SU-DHL-6 (cell line): Measurements from ENCODE around the gene IKZF2.
"Not testable (repeated sequence)": the region's sequence is repeated elsewhere in the genome, so short reads cannot be mapped to it uniquely, and the experiment has no call there.

Experiments used
- H2AFZ ChIP-seq: fragments of 200-600 bp; sonication (generic); 2 replicates; pipeline ENCODE4 v1.6.1; 2014; ENCODE audit warnings: low read depth, mild to moderate bottlenecking, moderate library complexity, mixed read lengths, antibody characterized with exemption, low read length; ENCODE audit not compliant: severe bottlenecking
- H3F3A ChIP-seq: fragments of 200-600 bp; shearing (Covaris generic); 2 replicates; pipeline ENCODE4 v1.6.0; 2016; ENCODE audit warnings: antibody characterized with exemption, mild to moderate bottlenecking; ENCODE audit not compliant: insufficient read depth
- H3K27ac ChIP-seq: fragments of 200-600 bp; sonication (generic); 2 replicates; pipeline ENCODE4 v1.5.1; 2016; ENCODE audit warnings: low read depth, mild to moderate bottlenecking, low read length, moderate library complexity, mixed read lengths
- H3K27me3 ChIP-seq: fragments of 200-600 bp; sonication (generic), shearing (Covaris generic); 2 replicates; pipeline ENCODE4 v1.6.0; 2014; ENCODE audit warnings: mild to moderate bottlenecking, low read length
- H3K36me3 ChIP-seq: fragments of 200-600 bp; sonication (generic); 2 replicates; pipeline ENCODE4 v1.6.1; 2014; ENCODE audit warnings: mild to moderate bottlenecking, low read length, mixed read lengths
- H3K4me2 ChIP-seq: fragments of 300-600, 200-600 bp; shearing (Covaris generic), sonication (generic); 2 replicates; pipeline ENCODE4 v1.6.0; 2014; ENCODE audit warnings: low read length, low read depth, mild to moderate bottlenecking; ENCODE audit not compliant: poor library complexity, severe bottlenecking
- H3K4me3 ChIP-seq: fragments of 200-600 bp; sonication (generic); 2 replicates; pipeline ENCODE4 v1.5.1; 2014; ENCODE audit warnings: antibody characterized with exemption, low read length, mild to moderate bottlenecking, mixed read lengths; ENCODE audit not compliant: insufficient read depth, poor library complexity, severe bottlenecking
- H3K79me2 ChIP-seq: fragments of 200-600 bp; sonication (generic); 2 replicates; pipeline ENCODE4 v1.6.1; 2014; ENCODE audit warnings: mild to moderate bottlenecking, low read length, moderate library complexity; ENCODE audit not compliant: insufficient read depth
- H3K9ac ChIP-seq: fragments of 200-600 bp; sonication (generic); 2 replicates; pipeline ENCODE4 v1.7.0; 2014; ENCODE audit warnings: mild to moderate bottlenecking, low read length
- H3K9me2 ChIP-seq: fragments of 200-600 bp; sonication (generic); replicated peaks from 2 replicates; pipeline ENCODE4 v1.6.1; 2014; ENCODE audit warnings: low read length; ENCODE audit not compliant: insufficient read depth
- H3K9me3 ChIP-seq: fragments of 200-600 bp; sonication (generic); 2 replicates; pipeline ENCODE4 v1.6.1; 2014; ENCODE audit warnings: low read length, mixed read lengths; ENCODE audit not compliant: insufficient read depth
- H4K20me1 ChIP-seq: fragments of 200-600 bp; sonication (generic); 2 replicates; pipeline ENCODE4 v1.6.1; 2014; ENCODE audit warnings: low read depth, mild to moderate bottlenecking, antibody characterized with exemption, low read length, moderate library complexity, mixed read lengths
- EZH2phosphoT487 ChIP-seq: fragments of 200-600 bp; sonication (generic), shearing (Covaris generic); conservative IDR thresholded peaks from 2 replicates; pipeline ENCODE4 v1.6.1; 2018; ENCODE audit warnings: mild to moderate bottlenecking, antibody characterized with exemption, low read length, moderate library complexity, mixed read lengths
- TF ChIP-seq, protein P1 (sequence below): fragments of 200-600 bp; sonication (generic); IDR thresholded peaks from one replicate; pipeline ENCODE4 v1.5.1; 2017; ENCODE audit warnings: antibody characterized with exemption, mild to moderate bottlenecking, low read length, moderate library complexity; ENCODE audit not compliant: insufficient read depth, poor library complexity, severe bottlenecking

The IKZF2 gene

GRCh38 chr2:213022987-213023386 lies 128.4 kb downstream of the IKZF2 start:
- peaks cover 28% of the 10 kb centered on the region; the same call in 1 of the 2 replicates for H3K36me3 ChIP-seq
- H3K9me3 ChIP-seq, result no peaks in the 10 kb centered on the region
- H3K79me2 ChIP-seq, result no peaks in the 10 kb centered on the region
- H3F3A ChIP-seq, result peaks cover 8% of the 10 kb centered on the region; the same call in 1 of the 2 replicates
- TF ChIP-seq, protein P1, sequence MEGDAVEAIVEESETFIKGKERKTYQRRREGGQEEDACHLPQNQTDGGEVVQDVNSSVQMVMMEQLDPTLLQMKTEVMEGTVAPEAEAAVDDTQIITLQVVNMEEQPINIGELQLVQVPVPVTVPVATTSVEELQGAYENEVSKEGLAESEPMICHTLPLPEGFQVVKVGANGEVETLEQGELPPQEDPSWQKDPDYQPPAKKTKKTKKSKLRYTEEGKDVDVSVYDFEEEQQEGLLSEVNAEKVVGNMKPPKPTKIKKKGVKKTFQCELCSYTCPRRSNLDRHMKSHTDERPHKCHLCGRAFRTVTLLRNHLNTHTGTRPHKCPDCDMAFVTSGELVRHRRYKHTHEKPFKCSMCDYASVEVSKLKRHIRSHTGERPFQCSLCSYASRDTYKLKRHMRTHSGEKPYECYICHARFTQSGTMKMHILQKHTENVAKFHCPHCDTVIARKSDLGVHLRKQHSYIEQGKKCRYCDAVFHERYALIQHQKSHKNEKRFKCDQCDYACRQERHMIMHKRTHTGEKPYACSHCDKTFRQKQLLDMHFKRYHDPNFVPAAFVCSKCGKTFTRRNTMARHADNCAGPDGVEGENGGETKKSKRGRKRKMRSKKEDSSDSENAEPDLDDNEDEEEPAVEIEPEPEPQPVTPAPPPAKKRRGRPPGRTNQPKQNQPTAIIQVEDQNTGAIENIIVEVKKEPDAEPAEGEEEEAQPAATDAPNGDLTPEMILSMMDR, result no peak
- no peak for TF ChIP-seq EZH2phosphoT487
- no peaks in the 10 kb centered on the region for H3K27me3 ChIP-seq
- no peaks in the 10 kb centered on the region for H4K20me1 ChIP-seq
- no peak overlapping the region for H3K9ac ChIP-seq
- no peak overlapping the region for H3K4me2 ChIP-seq
- no peak overlapping the region; the same call in 1 of the 2 replicates for H3K27ac ChIP-seq
- no peak overlapping the region for H2AFZ ChIP-seq
- no peak overlapping the region for H3K4me3 ChIP-seq
- H3K9me2 ChIP-seq, result no peaks in the 10 kb centered on the region

DNA sequence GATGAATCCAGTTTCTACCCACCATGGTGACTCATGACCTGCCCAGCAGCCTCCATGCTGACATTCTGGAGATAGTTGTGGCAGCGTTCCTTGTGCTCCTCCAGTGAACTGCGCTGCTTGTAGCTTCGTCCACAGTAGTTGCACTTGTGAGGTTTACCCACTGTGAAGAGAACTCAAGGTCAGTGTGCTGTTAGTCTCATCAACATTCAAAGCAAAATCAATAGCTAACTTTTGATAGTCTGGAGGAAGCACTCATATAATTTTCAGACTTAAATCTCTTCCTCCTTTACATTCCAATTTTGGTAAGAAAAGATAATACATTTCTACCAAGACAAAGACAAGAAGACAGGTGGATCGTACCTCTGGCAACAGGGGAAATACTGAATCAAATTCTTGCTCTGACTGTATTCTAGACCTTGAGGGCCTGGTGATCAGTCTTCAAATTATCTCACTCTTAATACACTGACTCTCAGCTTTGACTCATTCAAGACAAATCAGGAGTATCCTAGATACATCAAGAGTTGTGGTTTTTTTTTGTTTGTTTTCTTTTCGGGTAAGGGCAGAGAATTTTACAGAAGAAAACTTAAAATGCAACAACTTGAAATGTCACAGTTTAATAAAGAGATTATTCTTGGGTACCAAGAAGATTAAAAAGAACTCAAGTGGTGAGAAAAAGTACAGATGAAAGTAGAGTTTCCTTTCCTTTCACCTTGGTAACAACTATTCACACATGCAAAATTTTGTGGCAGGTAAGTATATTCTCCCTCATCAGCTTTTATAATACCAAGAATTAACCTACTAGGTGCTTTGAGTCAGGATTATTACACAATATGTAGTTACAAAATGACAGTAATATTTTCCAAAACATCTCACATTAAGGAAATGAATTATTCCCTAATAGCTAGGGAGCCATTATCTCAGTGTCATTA lies 129.2 kb downstream of the IKZF2 start:
- Histone ChIP-seq H4K20me1 (no peaks in the 10 kb centered on the region), H3K9ac (no peak overlapping the region), H3K4me2 (no peak overlapping the region), H3K36me3 (peaks cover 32% of the 10 kb centered on the region; the same call in 1 of the 2 replicates), H3K27me3 (no peaks in the 10 kb centered on the region), H3K9me2 (no peaks in the 10 kb centered on the region), H3F3A (peaks cover 8% of the 10 kb centered on the region; the same call in 1 of the 2 replicates), H3K4me3 (no peak overlapping the region), H2AFZ (no peak overlapping the region), H3K27ac (no peak overlapping the region; the same call in 1 of the 2 replicates), H3K9me3 (no peaks in the 10 kb centered on the region), H3K79me2 (no peaks in the 10 kb centered on the region)
- TF ChIP-seq, protein P1, result no peak
- TF ChIP-seq EZH2phosphoT487, result no peak

DNA sequence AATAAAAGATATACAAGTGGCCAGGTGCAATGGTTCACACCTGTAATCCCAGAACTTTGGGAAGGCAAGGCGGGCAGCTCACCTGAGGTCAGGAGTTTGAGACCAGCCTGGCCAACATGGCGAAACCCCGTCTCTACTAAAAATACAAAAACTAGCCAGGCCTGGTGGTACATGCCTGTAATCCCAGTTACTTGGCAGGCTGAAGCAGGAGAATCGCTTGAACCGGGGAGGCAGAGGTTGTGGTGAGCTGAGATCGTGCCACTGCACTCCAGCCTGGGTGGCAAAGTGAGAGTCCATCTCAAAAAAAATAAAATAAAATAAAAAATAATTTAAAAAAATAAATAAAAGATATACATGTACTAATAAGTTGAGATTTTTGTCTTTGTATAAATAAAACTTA lies 130.5 kb downstream of the IKZF2 start:
- not testable (repeated sequence) for H3K79me2 ChIP-seq, H3K4me3 ChIP-seq, H4K20me1 ChIP-seq, H3K9ac ChIP-seq, H3F3A ChIP-seq, H2AFZ ChIP-seq, H3K27ac ChIP-seq, H3K9me2 ChIP-seq, H3K4me2 ChIP-seq, H3K9me3 ChIP-seq, H3K27me3 ChIP-seq
- H3K36me3 ChIP-seq, result peaks cover 40% of the 10 kb centered on the region

DNA sequence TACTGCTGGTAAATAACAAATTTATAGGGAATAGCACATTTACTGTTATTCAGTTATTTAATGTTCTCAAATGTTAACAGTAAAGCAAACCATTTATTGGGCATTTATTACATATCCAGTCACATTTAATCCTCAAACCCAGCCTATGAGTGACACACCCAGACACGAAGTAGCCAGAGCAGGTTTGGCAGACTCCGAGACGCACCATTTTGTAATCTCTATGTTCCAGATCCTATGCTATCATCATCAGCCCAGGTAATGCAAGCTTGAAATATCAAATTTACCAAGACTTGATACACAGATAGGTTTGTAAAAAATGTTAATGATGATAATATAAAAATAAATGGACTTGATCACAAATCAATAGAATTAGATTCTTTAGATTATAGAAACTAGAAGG lies 131.1 kb downstream of the IKZF2 start:
- no peak overlapping the region for H3K27ac ChIP-seq
- no peaks in the 10 kb centered on the region for H3K27me3 ChIP-seq
- TF ChIP-seq, protein P1, result no peak
- no peak for TF ChIP-seq EZH2phosphoT487
- H3K4me3 ChIP-seq, result no peak overlapping the region
- H3K9ac ChIP-seq, result no peak overlapping the region
- no peaks in the 10 kb centered on the region for H3K79me2 ChIP-seq
- no peaks in the 10 kb centered on the region for H3K9me3 ChIP-seq
- 0 out of 2 replicates have a peak, but pooled peaks cover 5% of the 10 kb centered on the region for H3F3A ChIP-seq
- H2AFZ ChIP-seq, result no peak overlapping the region
- no peak overlapping the region for H3K4me2 ChIP-seq
- no peaks in the 10 kb centered on the region for H3K9me2 ChIP-seq
- peaks cover 45% of the 10 kb centered on the region for H3K36me3 ChIP-seq
- H4K20me1 ChIP-seq, result no peaks in the 10 kb centered on the region
